SJCRH30 (cell line): ENCODE results near the gene MPP2. TPM values are rescaled to one million over a fixed set of nuclear protein-coding genes. Genes with fewer than 3 reads are reported as not detected.
"Not testable (repeated sequence)": the region's sequence is repeated elsewhere in the genome, so short reads cannot be mapped to it uniquely, and the experiment has no call there.

Experiments
- DNase-seq, 2 experiments: peaks; one replicate each; pipeline ENCODE4 v3.0.0-alpha.2; 2015 to 2020
- H3K27ac ChIP-seq: fragments of 250-450 bp; sonication (Bioruptor Pico); 2 replicates; pipeline ENCODE4 v1.5.1; 2020; ENCODE audit warnings: mild to moderate bottlenecking, moderate library complexity
- H3K27me3 ChIP-seq: fragments of 250-450 bp; sonication (Bioruptor Pico); 2 replicates; pipeline ENCODE4 v1.5.1; 2020; ENCODE audit warnings: mild to moderate bottlenecking, moderate library complexity
- H3K36me3 ChIP-seq: fragments of 250-450 bp; sonication (Bioruptor Pico); 2 replicates; pipeline ENCODE4 v1.5.1; 2020; ENCODE audit warnings: mild to moderate bottlenecking, moderate library complexity
- H3K4me1 ChIP-seq: fragments of 250-450 bp; sonication (Bioruptor Pico); 2 replicates; pipeline ENCODE4 v1.5.1; 2020; ENCODE audit warnings: mild to moderate bottlenecking, moderate library complexity
- H3K4me3 ChIP-seq: fragments of 250-450 bp; sonication (Bioruptor Pico); 2 replicates; pipeline ENCODE4 v1.5.1; 2020; ENCODE audit warnings: mild to moderate bottlenecking, moderate library complexity
- H3K9me3 ChIP-seq: fragments of 250-450 bp; sonication (Bioruptor Pico); replicated peaks from 2 replicates; pipeline ENCODE4 v1.5.1; 2020; ENCODE audit warnings: mild to moderate bottlenecking, moderate library complexity
- total RNA-seq: library from RNA; depleted of rRNA; stranded (reverse); fragments of >200 nt; shearing (Covaris generic); gene quantifications from 2 replicates; pipeline ENCODE4 v1.2.3, GENCODE V29; 2014

The MPP2 gene
- total RNA-seq, 1 experiment from 2014 or later = 17.4 TPM

- Histone ChIP-seq H3K27me3 (no peaks in the 10 kb centered on the region), H3K4me3 (peak overlapping the region; percentile 64), H3K9me3 (no peaks in the 10 kb centered on the region), H3K4me1 (peaks cover 14% of the 10 kb centered on the region), H3K27ac (no peak overlapping the region), H3K36me3 (no peaks in the 10 kb centered on the region)
- DNase-seq = peak; percentile 92 to 96
Measured at GRCh38 chr17:43900183-43900857, 7.0 kb downstream of the MPP2 start.

GRCh38 chr17:43898446-43898845, 8.9 kb downstream of the MPP2 start:
- no peak for DNase-seq
- Histone ChIP-seq H3K9me3 (no peaks in the 10 kb centered on the region), H3K4me3 (no peak overlapping the region), H3K27me3 (no peaks in the 10 kb centered on the region), H3K4me1 (peaks cover 14% of the 10 kb centered on the region), H3K27ac (no peak overlapping the region), H3K36me3 (no peaks in the 10 kb centered on the region)

GRCh38 chr17:43897831-43898230, 9.5 kb downstream of the MPP2 start:
- H3K36me3 ChIP-seq = no peaks in the 10 kb centered on the region
- H3K9me3 ChIP-seq = no peaks in the 10 kb centered on the region
- H3K4me1 ChIP-seq = peaks cover 14% of the 10 kb centered on the region

GRCh38 chr17:43894494-43894893, 12.8 kb downstream of the MPP2 start:
- H3K36me3 ChIP-seq, H3K27me3 ChIP-seq, H3K27ac ChIP-seq, DNase-seq, H3K4me1 ChIP-seq, H3K4me3 ChIP-seq, H3K9me3 ChIP-seq: not testable (repeated sequence)

More at GRCh38 chr17:43897831-43898230, 9.5 kb downstream of the MPP2 start:
- H3K27ac ChIP-seq = no peak overlapping the region
- no peaks in the 10 kb centered on the region for H3K27me3 ChIP-seq
- no peak overlapping the region for H3K4me3 ChIP-seq
- DNase-seq = no peak

GRCh38 chr17:43892647-43892952, 14.7 kb downstream of the MPP2 start:
- H3K9me3 ChIP-seq = no peaks in the 10 kb centered on the region
- H3K36me3 ChIP-seq = no peaks in the 10 kb centered on the region
- no peaks in the 10 kb centered on the region for H3K27me3 ChIP-seq
- H3K27ac ChIP-seq = no peak overlapping the region
- H3K4me3 ChIP-seq = no peak overlapping the region
- H3K4me1 ChIP-seq = no peaks in the 10 kb centered on the region
- DNase-seq = no peak

GRCh38 chr17:43891851-43892646, 15.3 kb downstream of the MPP2 start:
- DNase-seq = no peak
- Histone ChIP-seq H3K27ac (no peak overlapping the region), H3K9me3 (no peaks in the 10 kb centered on the region), H3K4me1 (no peaks in the 10 kb centered on the region), H3K27me3 (no peaks in the 10 kb centered on the region), H3K36me3 (no peaks in the 10 kb centered on the region), H3K4me3 (no peak overlapping the region)

GRCh38 chr17:43890240-43890639, 17.1 kb downstream of the MPP2 start:
- no peaks in the 10 kb centered on the region for H3K4me1 ChIP-seq
- H3K4me3 ChIP-seq = no peak overlapping the region
- no peak for DNase-seq
- H3K36me3 ChIP-seq = no peaks in the 10 kb centered on the region
- no peak overlapping the region for H3K27ac ChIP-seq
- no peaks in the 10 kb centered on the region for H3K9me3 ChIP-seq
- no peaks in the 10 kb centered on the region for H3K27me3 ChIP-seq

GRCh38 chr17:43888548-43888947, 18.8 kb downstream of the MPP2 start:
- Histone ChIP-seq H3K9me3 (no peaks in the 10 kb centered on the region), H3K27me3 (no peaks in the 10 kb centered on the region), H3K4me3 (no peak overlapping the region), H3K4me1 (no peaks in the 10 kb centered on the region), H3K27ac (no peak overlapping the region), H3K36me3 (no peaks in the 10 kb centered on the region)
- DNase-seq = no peak

- Histone ChIP-seq H3K9me3 (no peaks in the 10 kb centered on the region), H3K27ac (no peak overlapping the region), H3K4me3 (no peak overlapping the region), H3K36me3 (no peaks in the 10 kb centered on the region), H3K27me3 (no peaks in the 10 kb centered on the region), H3K4me1 (peaks cover 16% of the 10 kb centered on the region)
- no peak for DNase-seq
Measured at GRCh38 chr17:43882761-43883415, 24.4 kb downstream of the MPP2 start.

GRCh38 chr17:43881758-43882505, 25.4 kb downstream of the MPP2 start:
- H3K4me1 ChIP-seq = peaks cover 16% of the 10 kb centered on the region
- H3K9me3 ChIP-seq = no peaks in the 10 kb centered on the region
- H3K4me3 ChIP-seq = no peak overlapping the region
- H3K36me3 ChIP-seq = no peaks in the 10 kb centered on the region
- no peaks in the 10 kb centered on the region for H3K27me3 ChIP-seq
- DNase-seq = no peak
- no peak overlapping the region for H3K27ac ChIP-seq

GRCh38 chr17:43881181-43881580, 26.2 kb downstream of the MPP2 start:
- no peak for DNase-seq
- H3K36me3 ChIP-seq = no peaks in the 10 kb centered on the region
- H3K9me3 ChIP-seq = no peaks in the 10 kb centered on the region
- H3K4me3 ChIP-seq = no peak overlapping the region
- H3K27me3 ChIP-seq = no peaks in the 10 kb centered on the region
- no peak overlapping the region for H3K27ac ChIP-seq
- H3K4me1 ChIP-seq = peaks cover 16% of the 10 kb centered on the region

- H3K4me3 ChIP-seq = no peak overlapping the region
- no peaks in the 10 kb centered on the region for H3K36me3 ChIP-seq
- H3K4me1 ChIP-seq = peaks cover 16% of the 10 kb centered on the region
- H3K27ac ChIP-seq = no peak overlapping the region; the same call in 1 of the 2 replicates
- H3K27me3 ChIP-seq = no peaks in the 10 kb centered on the region
- no peaks in the 10 kb centered on the region for H3K9me3 ChIP-seq
- DNase-seq = peak; percentile 97 to 98
Measured at GRCh38 chr17:43880420-43880991, 26.8 kb downstream of the MPP2 start.

GRCh38 chr17:43879723-43880419, 27.5 kb downstream of the MPP2 start:
- peak overlapping the region; percentile 56 for H3K27ac ChIP-seq
- H3K36me3 ChIP-seq = no peaks in the 10 kb centered on the region
- peaks cover 16% of the 10 kb centered on the region for H3K4me1 ChIP-seq
- DNase-seq = no peak
- H3K27me3 ChIP-seq = no peaks in the 10 kb centered on the region
- H3K9me3 ChIP-seq = no peaks in the 10 kb centered on the region
- H3K4me3 ChIP-seq = no peak overlapping the region
